WTC11 (cell line): Measurements from ENCODE around the gene NAB1. TPM values are rescaled to one million over a fixed set of nuclear protein-coding genes. Genes with fewer than 3 reads are reported as not detected.

Source experiments
- ATAC-seq: fragments of 200-7000 bp; cut with Tn5 transposase; 2 replicates; pipeline ENCODE4 v1.10.0; 2021; ENCODE audit warnings: mild to moderate bottlenecking, moderate library complexity
- CTCF ChIA-PET: fragments of 300-600 bp; sonication (Branson Sonifier 250); formaldehyde crosslinking; loops from one replicate; lab custom pipeline; 2021; ENCODE audit warnings: antibody characterized with exemption; lab: Charles Lee
- POLR2A ChIA-PET: fragments of 350-600 bp; sonication (Branson Sonifier 250); formaldehyde crosslinking; loops from one replicate; lab custom pipeline; 2021; ENCODE audit warnings: antibody characterized with exemption; lab: Charles Lee
- DNase-seq: peaks from one replicate; pipeline ENCODE4 v3.0.0; 2021; ENCODE audit warnings: low spot score
- H3K27ac Mint-ChIP-seq: 2 replicates; pipeline ENCODE4 v1.8.0; 2021; ENCODE audit warnings: mixed read lengths
- H3K27me3 Mint-ChIP-seq: 2 replicates; pipeline ENCODE4 v1.8.0; 2021; ENCODE audit warnings: low read depth, mild to moderate bottlenecking, moderate library complexity, mixed read lengths
- H3K36me3 Mint-ChIP-seq: 2 replicates; pipeline ENCODE4 v1.8.0; 2021; ENCODE audit warnings: mixed read lengths
- H3K4me1 Mint-ChIP-seq: 2 replicates; pipeline ENCODE4 v1.8.0; 2022; ENCODE audit warnings: mixed read lengths
- H3K4me3 Mint-ChIP-seq: 2 replicates; pipeline ENCODE4 v1.8.0; 2021; ENCODE audit warnings: mild to moderate bottlenecking, moderate library complexity, mixed read lengths
- H3K9me3 Mint-ChIP-seq: 2 replicates; pipeline ENCODE4 v1.8.0; 2021; ENCODE audit warnings: mixed read lengths
- ATF1 ChIP-seq: sonication (generic); formaldehyde crosslinking; IDR thresholded peaks from 2 replicates; pipeline ENCODE4 v1.8.1; 2023; ENCODE audit warnings: mild to moderate bottlenecking, moderate library complexity, missing genetic modification reagents
- FOXK1 ChIP-seq: sonication (generic); formaldehyde crosslinking; IDR thresholded peaks from 2 replicates; pipeline ENCODE4 v1.8.0; 2022; ENCODE audit warnings: mild to moderate bottlenecking, moderate library complexity, missing genetic modification reagents
- FOXP1 ChIP-seq: sonication (generic); formaldehyde crosslinking; IDR thresholded peaks from 2 replicates; pipeline ENCODE4 v1.8.0; 2022; ENCODE audit warnings: missing genetic modification reagents, mild to moderate bottlenecking, moderate library complexity, borderline replicate concordance
- NFYB ChIP-seq: sonication (generic); formaldehyde crosslinking; conservative IDR thresholded peaks from 2 replicates; pipeline ENCODE4 v1.8.0; 2022; ENCODE audit warnings: low read depth, missing genetic modification reagents
- ZNF121 ChIP-seq: sonication (generic); formaldehyde crosslinking; IDR thresholded peaks from 2 replicates; pipeline ENCODE4 v1.8.0; 2023; ENCODE audit warnings: missing genetic modification reagents
- ZNF317 ChIP-seq: sonication (generic); formaldehyde crosslinking; IDR thresholded peaks from 2 replicates; pipeline ENCODE4 v1.8.1; 2023; ENCODE audit warnings: low read depth, mild to moderate bottlenecking, moderate library complexity, missing genetic modification reagents, borderline replicate concordance
- ZNF416 ChIP-seq: fragments of 250-450 bp; sonication (Bioruptor Pico); IDR thresholded peaks from 2 replicates; pipeline ENCODE4 v1.9.0; 2021; ENCODE audit warnings: mild to moderate bottlenecking, inconsistent platforms
- total RNA-seq: library from RNA; stranded (reverse); gene quantifications from 3 replicates; pipeline ENCODE4 v1.2.3, GENCODE V29; 2021
- TF ChIP-seq, protein P1 (sequence below): fragments of 250-450 bp; sonication (Bioruptor Pico); IDR thresholded peaks from 2 replicates; pipeline ENCODE4 v1.9.0; 2021; ENCODE audit warnings: moderate library complexity, mild to moderate bottlenecking, inconsistent platforms, borderline replicate concordance
- TF ChIP-seq, protein P2 (sequence below): sonication (generic); formaldehyde crosslinking; IDR thresholded peaks from 2 replicates; pipeline ENCODE4 v1.8.1; 2022; ENCODE audit warnings: mild to moderate bottlenecking, missing genetic modification reagents, moderate library complexity, borderline replicate concordance
- TF ChIP-seq, protein P3 (sequence below): sonication (generic); formaldehyde crosslinking; IDR thresholded peaks from 2 replicates; pipeline ENCODE4 v1.8.0; 2022; ENCODE audit warnings: mild to moderate bottlenecking, missing genetic modification reagents
- TF ChIP-seq, protein P4 (sequence below): fragments of 250-450 bp; sonication (Bioruptor Pico); IDR thresholded peaks from 2 replicates; pipeline ENCODE4 v1.9.0; 2021; ENCODE audit warnings: mild to moderate bottlenecking
- TF ChIP-seq, protein P5 (sequence below): fragments of 200-600 bp; IDR thresholded peaks from 2 replicates; pipeline ENCODE4 v1.8.0; 2022; ENCODE audit warnings: antibody characterized with exemption
- TF ChIP-seq, protein P6 (sequence below): fragments of 250-450 bp; sonication (Bioruptor Pico); IDR thresholded peaks from 2 replicates; pipeline ENCODE4 v1.9.0; 2021; ENCODE audit warnings: mild to moderate bottlenecking, borderline replicate concordance

The NAB1 gene
- total RNA-seq, 1 experiment from 2014 or later: 32.0 TPM

DNA sequence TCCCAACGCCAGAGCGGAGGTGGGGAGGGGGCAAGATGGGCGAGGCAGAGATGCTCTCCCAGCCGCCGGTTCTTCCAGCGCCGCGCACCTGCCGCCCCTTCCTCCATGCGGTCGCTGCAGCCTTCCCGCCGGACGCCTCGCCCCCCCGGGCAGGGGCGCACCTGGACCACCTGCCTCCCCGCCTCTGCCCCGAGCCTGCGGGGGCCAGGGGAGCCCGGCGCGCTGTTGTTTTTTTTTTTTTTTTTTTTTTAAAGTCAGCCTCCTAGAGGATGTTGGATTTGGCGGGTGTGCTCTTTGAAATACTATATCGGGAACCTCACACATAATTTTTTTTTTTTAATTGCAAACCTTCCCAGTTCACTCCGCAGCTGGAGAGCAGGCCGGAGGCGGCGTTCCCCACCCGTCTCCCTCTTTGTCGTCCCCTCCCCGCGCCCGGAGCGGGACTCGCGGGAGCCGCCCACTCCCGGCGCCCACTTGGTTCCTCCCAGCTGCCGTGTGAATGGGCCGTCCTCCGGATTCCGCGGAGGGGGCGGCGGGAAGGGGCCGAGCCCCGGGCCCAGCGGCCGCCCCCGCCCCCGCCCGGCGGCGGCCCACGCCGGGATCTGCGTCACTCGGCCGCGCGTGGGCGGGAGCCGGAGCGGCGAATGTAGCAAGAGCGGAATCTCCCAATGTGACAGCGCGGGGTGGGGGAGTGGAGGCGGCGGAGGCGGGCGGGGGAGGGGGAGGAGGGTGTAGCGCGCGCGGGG is 421 bp upstream of the NAB1 start (continued):
- TF ChIP-seq, protein P1, sequence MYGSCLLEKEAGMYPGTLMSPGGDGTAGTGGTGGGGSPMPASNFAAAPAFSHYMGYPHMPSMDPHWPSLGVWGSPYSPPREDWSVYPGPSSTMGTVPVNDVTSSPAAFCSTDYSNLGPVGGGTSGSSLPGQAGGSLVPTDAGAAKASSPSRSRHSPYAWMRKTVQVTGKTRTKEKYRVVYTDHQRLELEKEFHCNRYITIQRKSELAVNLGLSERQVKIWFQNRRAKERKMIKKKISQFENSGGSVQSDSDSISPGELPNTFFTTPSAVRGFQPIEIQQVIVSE (CRISPR knock-in tag): no peak
- TF ChIP-seq, protein P2, sequence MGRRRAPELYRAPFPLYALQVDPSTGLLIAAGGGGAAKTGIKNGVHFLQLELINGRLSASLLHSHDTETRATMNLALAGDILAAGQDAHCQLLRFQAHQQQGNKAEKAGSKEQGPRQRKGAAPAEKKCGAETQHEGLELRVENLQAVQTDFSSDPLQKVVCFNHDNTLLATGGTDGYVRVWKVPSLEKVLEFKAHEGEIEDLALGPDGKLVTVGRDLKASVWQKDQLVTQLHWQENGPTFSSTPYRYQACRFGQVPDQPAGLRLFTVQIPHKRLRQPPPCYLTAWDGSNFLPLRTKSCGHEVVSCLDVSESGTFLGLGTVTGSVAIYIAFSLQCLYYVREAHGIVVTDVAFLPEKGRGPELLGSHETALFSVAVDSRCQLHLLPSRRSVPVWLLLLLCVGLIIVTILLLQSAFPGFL (CRISPR knock-in tag): no peak
- peak; percentile 61; the same call in 1 of the 2 replicates for TF ChIP-seq FOXP1 (CRISPR knock-in tag)

DNA sequence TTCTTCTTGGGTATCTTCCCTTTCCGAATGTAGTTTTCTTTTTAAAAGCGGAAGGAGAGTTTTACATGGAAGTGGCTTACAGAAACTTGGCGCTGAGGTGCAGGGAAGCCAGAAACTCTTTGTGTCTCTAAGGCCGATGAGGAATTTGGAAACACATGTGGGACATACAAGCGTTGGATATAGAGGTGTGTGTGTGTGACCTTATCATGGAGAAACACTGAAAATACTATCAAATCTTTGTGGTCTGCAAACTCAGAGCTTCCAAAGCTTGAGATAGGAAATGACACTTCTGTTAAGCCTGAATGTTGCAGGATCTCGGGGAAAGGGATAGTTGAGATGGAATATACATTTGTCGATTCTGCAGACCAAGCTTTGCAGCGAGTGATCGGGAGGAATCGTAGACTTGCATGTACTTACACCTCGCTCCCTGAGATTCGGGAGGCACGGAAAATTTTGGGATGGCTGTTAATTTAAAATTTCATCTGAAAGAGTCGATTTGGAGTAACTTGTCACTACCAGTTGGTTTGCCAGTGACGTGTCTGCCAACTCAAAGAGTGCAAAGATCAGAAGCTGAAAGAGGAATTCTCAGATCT is 1.0 kb downstream of the NAB1 start:
- DNase-seq: no peak
- peaks cover 18% of the 10 kb centered on the region for H3K27me3 Mint-ChIP-seq
- H3K36me3 Mint-ChIP-seq: no peaks in the 10 kb centered on the region
- H3K27ac Mint-ChIP-seq: no peak overlapping the region; the same call in 1 of the 2 replicates
- no peaks in the 10 kb centered on the region for H3K9me3 Mint-ChIP-seq
- H3K4me1 Mint-ChIP-seq: peaks cover 18% of the 10 kb centered on the region
- TF ChIP-seq NFYB (CRISPR knock-in tag) (no peak), ZNF416 (no peak), FOXK1 (CRISPR knock-in tag) (0 out of 2 replicates have a peak, but pooled peaks have one; percentile 4), ZNF317 (CRISPR knock-in tag) (no peak)
- TF ChIP-seq, protein P3, sequence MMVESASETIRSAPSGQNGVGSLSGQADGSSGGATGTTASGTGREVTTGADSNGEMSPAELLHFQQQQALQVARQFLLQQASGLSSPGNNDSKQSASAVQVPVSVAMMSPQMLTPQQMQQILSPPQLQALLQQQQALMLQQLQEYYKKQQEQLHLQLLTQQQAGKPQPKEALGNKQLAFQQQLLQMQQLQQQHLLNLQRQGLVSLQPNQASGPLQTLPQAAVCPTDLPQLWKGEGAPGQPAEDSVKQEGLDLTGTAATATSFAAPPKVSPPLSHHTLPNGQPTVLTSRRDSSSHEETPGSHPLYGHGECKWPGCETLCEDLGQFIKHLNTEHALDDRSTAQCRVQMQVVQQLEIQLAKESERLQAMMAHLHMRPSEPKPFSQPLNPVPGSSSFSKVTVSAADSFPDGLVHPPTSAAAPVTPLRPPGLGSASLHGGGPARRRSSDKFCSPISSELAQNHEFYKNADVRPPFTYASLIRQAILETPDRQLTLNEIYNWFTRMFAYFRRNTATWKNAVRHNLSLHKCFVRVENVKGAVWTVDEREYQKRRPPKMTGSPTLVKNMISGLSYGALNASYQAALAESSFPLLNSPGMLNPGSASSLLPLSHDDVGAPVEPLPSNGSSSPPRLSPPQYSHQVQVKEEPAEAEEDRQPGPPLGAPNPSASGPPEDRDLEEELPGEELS: no peak
- TF ChIP-seq, all 79 proteins: peak for 1
- ChIA-PET CTCF (interaction anchor here (0.8 to 1.7 kb wide), 3 partner anchors 30 to 330 kb away, joined by 3 to 11 read pairs (median 3); partner anchors contain the start of genes HIBCH and NEMP2), POLR2A (interaction anchor here (1.4 kb wide), 1 partner anchor 13 kb away, joined by 3 read pairs; no protein-coding TSS in a partner anchor)
- peak; percentile 2; the same call in 1 of the 2 replicates for ATAC-seq
- peak overlapping the region; percentile 93 for H3K4me3 Mint-ChIP-seq

DNA sequence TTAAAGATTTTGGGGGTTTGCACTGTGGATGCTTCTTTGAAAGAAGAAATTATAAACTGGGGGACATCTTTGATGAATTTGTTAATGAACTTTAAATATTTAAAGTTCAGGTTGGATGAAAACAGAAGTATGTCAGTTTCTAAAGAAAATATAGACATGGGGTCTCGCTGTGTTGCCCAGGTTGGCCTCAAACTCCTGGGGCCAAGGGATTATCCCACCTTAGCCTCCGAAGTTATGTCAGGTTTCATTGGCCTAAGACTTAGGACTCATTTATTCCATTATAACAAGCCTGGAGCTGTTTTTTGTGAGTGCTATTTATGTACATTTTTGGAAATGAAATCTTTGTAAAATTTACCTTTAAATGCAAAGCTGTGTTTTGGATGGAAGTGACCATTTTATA is 2.5 kb downstream of the NAB1 start:
- POLR2A ChIA-PET: interaction anchor here (1.4 kb wide), 1 partner anchor 12 kb away, joined by 3 read pairs; no protein-coding TSS in a partner anchor
- CTCF ChIA-PET: no interaction called here
- Mint-ChIP-seq H3K4me3 (no peak overlapping the region), H3K9me3 (no peaks in the 10 kb centered on the region), H3K27me3 (peaks cover 18% of the 10 kb centered on the region), H3K4me1 (peaks cover 23% of the 10 kb centered on the region), H3K27ac (no peak overlapping the region), H3K36me3 (no peaks in the 10 kb centered on the region)
- DNase-seq (no peak), ATAC-seq (no peak)
- no peak for TF ChIP-seq ATF1
- peak; percentile 70 for TF ChIP-seq ZNF121 (CRISPR knock-in tag)

DNA sequence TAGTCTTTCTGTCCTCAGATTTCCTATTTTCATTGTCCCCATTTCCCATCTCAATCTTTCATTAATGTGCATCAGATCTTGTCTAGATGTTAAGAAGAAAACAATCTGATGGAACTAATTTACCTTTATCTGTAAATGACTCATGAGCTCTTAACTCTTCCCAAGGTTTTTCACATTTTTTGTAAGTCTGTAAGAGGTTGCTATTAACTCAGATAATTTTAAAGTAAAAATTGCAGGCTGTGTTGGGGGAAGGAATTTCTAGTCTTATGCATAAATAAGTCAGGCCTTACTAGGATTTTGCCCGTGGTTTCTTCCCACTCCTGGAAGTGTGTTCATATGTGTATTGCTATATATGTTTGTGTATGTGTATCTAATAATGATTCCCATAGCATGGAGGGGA is 4.3 kb downstream of the NAB1 start:
- H3K27ac Mint-ChIP-seq: no peak overlapping the region
- H3K27me3 Mint-ChIP-seq: peaks cover 9% of the 10 kb centered on the region
- ATAC-seq (no peak), DNase-seq (no peak)
- peaks cover 29% of the 10 kb centered on the region for H3K4me1 Mint-ChIP-seq
- no peak overlapping the region for H3K4me3 Mint-ChIP-seq
- no peaks in the 10 kb centered on the region for H3K36me3 Mint-ChIP-seq
- POLR2A ChIA-PET: no interaction called here
- no peaks in the 10 kb centered on the region for H3K9me3 Mint-ChIP-seq
- CTCF ChIA-PET: no interaction called here
- TF ChIP-seq, protein P4, sequence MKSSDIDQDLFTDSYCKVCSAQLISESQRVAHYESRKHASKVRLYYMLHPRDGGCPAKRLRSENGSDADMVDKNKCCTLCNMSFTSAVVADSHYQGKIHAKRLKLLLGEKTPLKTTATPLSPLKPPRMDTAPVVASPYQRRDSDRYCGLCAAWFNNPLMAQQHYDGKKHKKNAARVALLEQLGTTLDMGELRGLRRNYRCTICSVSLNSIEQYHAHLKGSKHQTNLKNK (CRISPR knock-in tag): no peak
- TF ChIP-seq, protein P5, sequence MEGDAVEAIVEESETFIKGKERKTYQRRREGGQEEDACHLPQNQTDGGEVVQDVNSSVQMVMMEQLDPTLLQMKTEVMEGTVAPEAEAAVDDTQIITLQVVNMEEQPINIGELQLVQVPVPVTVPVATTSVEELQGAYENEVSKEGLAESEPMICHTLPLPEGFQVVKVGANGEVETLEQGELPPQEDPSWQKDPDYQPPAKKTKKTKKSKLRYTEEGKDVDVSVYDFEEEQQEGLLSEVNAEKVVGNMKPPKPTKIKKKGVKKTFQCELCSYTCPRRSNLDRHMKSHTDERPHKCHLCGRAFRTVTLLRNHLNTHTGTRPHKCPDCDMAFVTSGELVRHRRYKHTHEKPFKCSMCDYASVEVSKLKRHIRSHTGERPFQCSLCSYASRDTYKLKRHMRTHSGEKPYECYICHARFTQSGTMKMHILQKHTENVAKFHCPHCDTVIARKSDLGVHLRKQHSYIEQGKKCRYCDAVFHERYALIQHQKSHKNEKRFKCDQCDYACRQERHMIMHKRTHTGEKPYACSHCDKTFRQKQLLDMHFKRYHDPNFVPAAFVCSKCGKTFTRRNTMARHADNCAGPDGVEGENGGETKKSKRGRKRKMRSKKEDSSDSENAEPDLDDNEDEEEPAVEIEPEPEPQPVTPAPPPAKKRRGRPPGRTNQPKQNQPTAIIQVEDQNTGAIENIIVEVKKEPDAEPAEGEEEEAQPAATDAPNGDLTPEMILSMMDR: no peak
- TF ChIP-seq, protein P6, sequence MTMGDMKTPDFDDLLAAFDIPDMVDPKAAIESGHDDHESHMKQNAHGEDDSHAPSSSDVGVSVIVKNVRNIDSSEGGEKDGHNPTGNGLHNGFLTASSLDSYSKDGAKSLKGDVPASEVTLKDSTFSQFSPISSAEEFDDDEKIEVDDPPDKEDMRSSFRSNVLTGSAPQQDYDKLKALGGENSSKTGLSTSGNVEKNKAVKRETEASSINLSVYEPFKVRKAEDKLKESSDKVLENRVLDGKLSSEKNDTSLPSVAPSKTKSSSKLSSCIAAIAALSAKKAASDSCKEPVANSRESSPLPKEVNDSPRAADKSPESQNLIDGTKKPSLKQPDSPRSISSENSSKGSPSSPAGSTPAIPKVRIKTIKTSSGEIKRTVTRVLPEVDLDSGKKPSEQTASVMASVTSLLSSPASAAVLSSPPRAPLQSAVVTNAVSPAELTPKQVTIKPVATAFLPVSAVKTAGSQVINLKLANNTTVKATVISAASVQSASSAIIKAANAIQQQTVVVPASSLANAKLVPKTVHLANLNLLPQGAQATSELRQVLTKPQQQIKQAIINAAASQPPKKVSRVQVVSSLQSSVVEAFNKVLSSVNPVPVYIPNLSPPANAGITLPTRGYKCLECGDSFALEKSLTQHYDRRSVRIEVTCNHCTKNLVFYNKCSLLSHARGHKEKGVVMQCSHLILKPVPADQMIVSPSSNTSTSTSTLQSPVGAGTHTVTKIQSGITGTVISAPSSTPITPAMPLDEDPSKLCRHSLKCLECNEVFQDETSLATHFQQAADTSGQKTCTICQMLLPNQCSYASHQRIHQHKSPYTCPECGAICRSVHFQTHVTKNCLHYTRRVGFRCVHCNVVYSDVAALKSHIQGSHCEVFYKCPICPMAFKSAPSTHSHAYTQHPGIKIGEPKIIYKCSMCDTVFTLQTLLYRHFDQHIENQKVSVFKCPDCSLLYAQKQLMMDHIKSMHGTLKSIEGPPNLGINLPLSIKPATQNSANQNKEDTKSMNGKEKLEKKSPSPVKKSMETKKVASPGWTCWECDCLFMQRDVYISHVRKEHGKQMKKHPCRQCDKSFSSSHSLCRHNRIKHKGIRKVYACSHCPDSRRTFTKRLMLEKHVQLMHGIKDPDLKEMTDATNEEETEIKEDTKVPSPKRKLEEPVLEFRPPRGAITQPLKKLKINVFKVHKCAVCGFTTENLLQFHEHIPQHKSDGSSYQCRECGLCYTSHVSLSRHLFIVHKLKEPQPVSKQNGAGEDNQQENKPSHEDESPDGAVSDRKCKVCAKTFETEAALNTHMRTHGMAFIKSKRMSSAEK (CRISPR knock-in tag): no peak
